ENCODE data around the gene OR10H5.
A peak's percentile ranks its signal among the peaks of the same experiment; 100 is the strongest.
"Not testable (repeated sequence)": the region's sequence is repeated elsewhere in the genome, so short reads cannot be mapped to it uniquely, and the experiment has no call there.

OR10H5 gene

DNA sequence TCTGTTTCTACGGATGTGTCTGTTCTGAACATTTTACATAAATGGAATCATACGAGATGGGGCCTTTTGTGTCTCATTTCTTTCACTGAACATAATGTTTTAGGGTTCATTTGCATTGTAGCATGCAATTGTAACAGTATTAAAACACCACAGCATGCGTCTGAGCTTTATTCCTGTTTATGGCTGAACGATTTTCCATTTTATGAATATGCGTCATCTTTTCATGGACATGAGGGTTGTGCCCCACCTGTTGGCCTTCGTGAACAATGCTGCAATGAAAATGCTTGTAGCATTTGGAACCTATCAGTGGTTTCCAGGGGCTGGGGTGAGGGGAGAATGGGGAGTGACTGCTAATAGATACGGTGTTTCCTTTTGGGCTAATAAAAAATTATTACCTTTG, 22.9 kb downstream of the OR10H5 start:
- DNase-seq: no peak
- intact Hi-C loops (cut with DNase I): no loop called here

DNA sequence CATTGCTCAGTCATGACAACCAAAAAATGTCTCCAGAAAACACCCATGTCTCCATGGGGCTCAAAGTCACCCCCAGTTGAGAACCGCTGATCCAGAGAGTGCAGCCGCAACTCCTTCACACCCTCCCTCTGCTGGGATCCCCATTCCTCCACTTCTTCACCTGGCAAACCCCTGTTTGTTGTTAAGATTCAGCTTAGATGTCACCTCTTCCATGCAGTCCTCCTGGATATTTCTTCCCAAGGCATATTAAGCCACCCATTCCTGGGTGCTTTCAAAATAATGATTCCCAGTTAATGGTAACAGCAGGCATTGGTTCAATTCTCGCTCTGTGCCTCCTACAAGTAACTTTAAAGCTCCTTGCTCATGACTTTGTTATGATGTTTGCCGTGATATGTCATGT, 24.0 kb downstream of the OR10H5 start:
- intact Hi-C loops (cut with DNase I): no loop called here

DNA sequence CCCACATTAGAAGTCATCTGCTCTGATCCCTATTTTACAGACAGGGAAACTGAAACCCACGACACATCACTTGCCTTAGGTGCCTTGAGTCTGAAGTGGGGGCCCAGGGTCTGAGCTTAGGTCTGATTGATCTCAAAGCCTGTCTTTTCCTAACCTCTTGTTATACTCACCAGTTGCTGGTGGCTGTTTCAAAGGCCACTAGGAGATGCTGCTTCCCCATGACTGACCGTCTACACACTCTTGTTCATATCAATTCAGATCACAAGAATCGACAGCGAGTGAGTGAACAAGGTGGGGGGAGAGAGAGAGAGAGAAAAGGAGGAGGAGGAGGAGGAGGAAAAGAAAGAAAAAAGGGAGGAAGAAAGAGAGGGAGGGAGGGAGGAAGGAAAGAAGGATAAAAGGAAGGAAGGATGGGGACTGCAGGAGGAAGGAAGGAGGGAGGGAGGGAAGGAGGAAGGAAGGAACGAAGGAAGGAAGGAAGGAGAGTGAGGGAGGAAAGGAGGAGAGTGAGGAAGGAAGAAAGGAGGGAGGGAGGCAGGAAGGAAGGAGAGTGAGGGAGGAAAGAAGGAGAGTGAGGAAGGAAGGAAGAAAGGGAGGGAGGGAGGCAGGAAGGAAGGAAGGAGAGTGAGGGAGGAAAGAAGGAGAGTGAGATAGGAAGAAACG, 24.7 kb downstream of the OR10H5 start:
- DNase-seq: no peak
- intact Hi-C loops (cut with DNase I): no loop called here

More for the DNA sequence above, 24.0 kb downstream of the OR10H5 start:
- DNase-seq: no peak

DNA sequence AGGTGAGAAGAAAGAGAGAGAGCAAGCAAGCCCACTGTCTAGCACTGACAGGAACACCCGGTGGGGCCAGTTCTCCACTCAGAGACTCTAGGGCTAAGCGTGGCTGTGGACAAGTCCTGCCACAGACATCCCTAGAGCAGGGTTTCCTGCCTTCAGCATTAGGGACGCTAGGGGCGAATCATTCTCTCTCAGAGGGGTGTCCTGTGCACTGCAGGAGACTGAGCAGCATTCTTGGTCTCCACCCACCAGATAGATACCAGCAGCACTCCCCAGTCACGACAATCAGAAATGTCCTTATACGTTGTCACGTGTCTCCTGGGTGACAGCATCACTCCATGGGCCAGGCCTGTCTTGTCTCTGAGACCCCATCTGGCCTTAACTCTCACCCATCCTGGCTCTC, 26.5 kb downstream of the OR10H5 start:
- intact Hi-C loops (cut with DNase I): no loop called here
- no peak for DNase-seq

DNA sequence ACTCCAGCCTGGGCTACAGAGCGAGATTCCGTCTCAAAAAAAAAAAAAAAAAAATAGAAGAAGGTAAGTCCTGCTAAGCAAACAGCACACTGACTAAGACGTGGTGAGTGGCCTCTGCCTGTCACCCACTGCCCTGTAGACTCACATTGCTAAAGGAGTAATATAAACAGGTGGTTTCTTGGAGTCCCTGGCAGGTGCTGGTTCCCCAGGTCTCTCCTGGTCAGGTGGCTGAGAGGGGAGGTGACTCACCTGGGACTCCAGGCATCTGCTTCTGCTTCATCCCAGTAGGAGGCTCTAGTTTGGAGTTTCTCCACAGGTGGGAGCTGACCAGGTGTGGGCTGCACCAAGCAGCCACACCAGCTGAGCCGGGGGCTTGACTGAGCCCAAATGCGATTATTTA, 27.8 kb downstream of the OR10H5 start, which contains the start of gene OR10H1:
TSS of gene OR10H1 (minus strand) at position 359 of the 400 bp plus-strand sequence. CDS start 7,627 bp downstream, outside the sequence.
- intact Hi-C loops (cut with DNase I): no loop called here
- DNase-seq: no peak

DNA sequence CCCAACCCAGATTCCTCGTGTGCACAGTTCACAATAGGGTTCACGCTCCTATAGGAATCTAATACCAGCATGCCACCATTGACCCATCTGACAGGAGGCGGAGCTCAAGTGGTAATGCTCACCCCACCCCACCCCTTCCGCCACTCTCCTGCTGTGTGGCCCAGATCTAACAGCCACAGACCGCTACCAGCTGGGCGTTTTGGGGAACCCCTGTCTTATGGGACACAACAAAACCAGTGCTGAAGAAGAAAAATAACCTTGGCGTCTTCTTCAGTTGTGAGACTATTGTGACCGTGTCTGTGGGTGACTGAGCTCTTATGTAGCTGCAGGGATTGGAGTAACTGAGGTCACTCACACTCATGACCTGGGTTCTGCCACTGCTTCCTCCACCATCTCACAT, 33.2 kb downstream of the OR10H5 start:
- intact Hi-C loops (cut with DNase I): no loop called here
- DNase-seq: no peak

DNA sequence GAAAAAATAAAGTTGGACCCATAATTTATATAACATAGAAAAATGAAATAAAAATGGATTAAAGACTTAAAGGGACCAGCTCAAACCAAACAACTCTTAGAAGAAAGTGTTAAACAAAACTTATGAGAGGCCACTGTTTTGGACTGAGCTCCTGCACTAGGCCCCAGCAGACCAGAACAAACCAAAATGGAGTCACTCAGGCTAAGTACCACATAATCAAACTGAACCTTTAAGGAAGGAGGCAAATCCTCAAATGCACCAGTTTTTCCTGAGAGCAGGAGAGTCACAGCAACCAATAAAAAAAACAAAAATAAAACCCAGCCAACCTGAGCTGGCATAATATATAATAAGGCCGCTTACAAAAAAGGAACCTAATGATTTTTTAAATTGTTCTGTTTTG, 38.3 kb downstream of the OR10H5 start:
- intact Hi-C loops (cut with DNase I): no loop called here
- DNase-seq: no peak

DNA sequence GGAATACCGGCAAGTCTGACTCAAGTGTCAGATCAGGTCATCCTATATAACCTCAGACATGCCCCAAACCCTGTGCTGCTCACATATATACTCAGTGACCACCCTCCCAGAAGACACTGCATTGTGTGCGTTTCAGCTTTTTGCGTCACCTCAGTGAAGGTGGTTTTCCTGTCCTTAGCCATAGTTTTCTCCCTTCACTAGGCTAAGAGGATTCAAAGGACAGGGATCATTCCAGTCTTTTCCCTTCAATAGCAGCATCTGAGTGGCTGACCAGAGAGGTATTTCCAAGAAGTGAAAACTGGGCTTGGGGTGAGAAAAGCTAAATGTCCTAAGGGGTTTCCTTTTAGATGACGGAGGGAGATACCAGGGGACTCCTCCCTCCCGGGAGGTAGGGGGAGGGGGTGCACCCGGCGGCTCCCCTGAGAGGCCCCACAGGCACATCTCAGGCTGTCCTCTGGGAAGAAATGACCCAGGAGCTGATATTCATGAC, 40.7 kb downstream of the OR10H5 start:
- intact Hi-C loops (cut with DNase I): no loop called here
- no peak for DNase-seq

DNA sequence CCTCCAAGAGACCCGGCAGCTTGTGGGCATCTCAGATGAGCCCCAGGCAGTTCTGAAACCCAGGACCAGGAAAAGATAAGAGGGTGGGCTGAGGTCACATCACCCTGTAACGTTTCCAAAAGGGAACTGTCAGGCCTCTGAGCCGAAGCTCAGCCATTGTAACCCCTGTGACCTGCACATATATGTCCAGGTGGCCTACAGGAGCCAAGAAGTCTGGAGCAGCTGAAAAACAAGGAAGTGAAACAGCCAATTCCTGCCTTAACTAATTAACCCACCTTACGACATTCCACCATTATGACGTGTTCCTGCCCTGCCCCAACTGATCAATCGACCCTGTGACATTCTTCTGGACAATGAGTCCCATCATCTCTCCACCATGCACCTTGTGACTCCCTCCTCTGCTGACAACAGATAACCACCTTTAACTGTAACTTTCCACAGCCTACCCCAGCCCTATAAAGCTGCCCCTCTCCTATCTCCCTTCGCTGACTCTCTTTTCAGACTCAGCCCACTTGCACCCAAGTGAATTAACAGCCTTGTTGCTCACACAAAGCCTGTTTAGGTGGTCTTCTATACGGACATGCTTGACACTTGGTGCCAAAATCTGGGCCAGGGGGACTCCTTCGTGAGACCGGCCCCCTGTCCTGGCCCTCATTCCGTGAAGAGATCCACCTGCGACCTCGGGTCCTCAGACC, 41.3 kb downstream of the OR10H5 start:
- DNase-seq; intact Hi-C loops (cut with DNase I): not testable (repeated sequence)

DNA sequence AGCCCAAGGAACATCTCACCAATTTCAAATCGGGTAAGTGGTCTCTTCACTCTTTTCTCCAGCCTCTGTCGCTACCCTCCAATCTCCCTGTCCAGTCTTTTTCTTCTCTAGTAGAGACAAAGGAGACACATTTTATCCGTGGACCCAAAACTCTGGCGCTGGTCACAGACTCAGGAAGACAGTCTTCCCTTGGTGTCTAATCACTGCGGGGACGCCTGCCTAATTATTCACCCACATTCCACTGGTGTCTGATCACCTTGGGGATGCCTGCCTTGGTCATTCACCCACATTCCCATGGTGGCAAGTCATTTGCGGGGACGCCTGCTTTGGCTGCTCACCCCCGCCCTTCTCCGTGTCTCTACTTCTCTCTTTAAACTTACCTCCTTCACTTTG, 41.8 kb downstream of the OR10H5 start:
- DNase-seq: peak in 1 of 10 donors; percentile 49
- intact Hi-C loops (cut with DNase I): no loop called here

DNA sequence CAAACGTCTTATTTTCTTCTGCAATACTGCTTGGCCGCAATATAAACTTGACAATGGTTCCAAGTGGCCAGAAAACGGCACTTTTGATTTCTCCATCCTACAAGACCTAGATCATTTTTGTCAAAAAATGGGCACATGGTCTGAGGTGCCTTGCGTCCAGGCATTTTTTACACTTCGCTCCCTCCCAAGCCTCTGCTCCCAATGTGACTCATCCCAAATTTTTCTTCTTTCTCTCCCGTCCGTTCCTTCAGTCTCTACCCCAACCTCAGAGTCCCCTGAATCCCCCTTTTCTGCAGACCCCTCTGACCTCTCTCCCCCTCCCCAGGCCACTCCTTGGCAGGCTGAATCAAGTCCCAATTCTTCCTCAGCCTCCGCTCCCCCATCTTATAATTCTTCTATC, 42.3 kb downstream of the OR10H5 start:
- intact Hi-C loops (cut with DNase I): no loop called here
- no peak for DNase-seq

DNA sequence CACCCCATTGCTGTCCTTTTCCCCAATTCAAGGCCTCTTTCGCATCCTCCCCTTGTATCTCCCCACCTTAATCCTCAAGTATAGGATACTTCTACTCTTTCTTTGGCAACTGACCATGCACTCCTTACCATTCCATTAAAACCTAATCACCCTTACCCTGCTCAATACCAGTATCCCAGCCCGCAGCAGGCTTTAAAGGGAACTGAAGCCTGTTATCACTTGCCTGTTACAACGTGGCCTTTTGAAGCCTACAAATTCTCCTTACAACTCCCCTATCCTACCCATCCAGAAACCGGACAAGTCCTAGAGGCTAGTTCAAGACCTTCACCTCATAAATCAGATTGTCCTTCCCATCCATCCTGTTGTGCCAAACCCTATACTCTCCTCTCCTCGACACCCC, 44.2 kb downstream of the OR10H5 start:
- intact Hi-C loops (cut with DNase I): no loop called here
- no peak for DNase-seq

DNA sequence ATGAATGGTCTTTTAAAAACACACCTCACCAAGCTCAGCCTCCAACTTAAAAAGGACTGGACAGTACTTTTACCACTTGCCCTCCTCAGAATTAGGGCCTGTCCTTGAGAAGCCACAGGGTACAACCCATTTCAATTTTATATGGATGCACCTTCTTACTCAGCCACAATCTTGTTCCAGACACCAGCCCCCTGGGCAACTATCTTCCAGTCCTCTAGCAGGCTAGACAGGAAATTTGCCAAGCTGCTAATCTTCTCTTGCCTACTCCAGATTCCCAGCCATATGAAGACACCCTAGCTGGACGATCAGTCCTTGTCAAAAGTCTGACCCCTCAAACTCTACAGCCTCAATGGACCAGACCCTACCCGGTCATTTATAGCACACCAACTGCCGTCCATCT, 46.8 kb downstream of the OR10H5 start:
- DNase-seq; intact Hi-C loops (cut with DNase I): not testable (repeated sequence)

DNA sequence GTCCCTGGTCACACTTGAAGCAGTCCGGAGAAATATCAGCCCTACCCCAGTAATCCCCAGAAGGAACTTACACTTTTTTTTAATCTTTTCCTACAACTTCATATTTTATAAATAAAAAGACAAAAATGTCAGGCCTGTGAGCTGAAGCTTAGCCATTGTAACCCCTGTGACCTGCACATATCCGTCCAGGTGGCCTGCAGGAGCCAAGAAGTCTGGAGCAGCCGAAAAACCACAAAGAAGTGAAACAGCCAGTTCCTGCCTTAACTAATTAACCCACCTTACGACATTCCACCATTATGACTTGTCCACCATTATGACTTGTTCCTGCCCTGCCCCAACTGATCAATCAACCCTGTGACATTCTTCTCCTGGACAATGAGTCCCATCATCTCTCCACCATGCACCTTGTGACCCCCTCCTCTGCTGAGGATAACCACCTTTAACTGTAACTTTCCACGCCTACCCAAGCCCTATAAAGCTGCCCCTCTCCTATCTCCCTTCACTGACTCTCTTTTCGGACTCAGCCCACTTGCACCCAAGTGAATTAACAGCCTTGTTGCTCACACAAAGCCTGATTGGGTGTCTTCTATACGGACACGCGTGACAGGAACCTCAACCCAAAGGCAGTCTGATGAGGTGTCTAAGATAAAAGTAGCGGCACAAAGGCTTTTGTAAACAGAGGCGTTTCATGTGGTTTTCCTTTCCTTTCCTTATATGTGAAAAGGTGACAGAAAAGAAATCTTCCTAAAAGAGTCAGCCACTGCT, 48.3 kb downstream of the OR10H5 start:
- DNase-seq; intact Hi-C loops (cut with DNase I): not testable (repeated sequence)

DNA sequence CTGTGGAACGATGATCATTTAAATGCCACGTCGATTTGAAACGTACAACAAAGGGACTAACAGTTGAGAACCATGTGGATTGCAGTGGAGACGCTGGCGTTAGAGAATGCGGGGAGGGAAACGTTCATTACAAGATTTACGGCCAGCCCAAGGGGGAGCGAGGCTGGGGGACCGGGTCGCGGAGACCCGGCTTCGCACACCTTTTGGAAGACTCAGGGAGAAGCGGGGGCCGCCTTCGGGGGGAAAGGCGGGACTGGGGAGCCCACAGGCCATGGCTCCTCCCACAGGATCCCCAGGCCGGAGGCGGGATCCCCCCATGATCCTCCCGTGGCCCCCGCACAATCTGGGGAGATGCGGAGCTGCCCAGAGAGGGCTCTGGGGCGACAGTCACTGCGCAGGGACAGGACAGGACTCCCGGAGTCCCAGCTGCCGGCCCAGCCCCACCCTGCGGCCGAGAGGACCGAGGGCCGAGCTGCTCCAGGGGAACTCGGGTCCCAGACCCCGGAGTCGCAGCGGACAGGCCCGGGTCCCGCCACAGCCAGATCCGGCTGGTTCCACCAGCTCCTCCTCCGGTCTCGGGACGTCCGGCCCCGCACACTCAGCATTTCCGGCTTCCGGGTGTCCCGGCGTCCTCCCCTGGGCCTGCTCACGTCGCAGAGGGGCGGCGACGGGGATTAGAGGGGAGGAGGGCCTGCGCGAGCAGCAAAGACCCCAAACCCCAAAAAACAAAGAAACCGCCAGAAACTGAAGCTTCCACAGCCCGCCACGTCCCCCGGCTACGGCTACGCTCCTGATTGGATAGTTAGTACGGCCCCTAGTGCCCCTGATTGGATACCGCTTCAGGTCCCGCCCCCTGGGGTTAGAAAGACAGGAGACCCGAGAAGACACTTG, 49.1 kb downstream of the OR10H5 start:
- peak; percentile 88 to 99 (median 95) for DNase-seq
- intact Hi-C loops (cut with DNase I): no loop called here

DNA sequence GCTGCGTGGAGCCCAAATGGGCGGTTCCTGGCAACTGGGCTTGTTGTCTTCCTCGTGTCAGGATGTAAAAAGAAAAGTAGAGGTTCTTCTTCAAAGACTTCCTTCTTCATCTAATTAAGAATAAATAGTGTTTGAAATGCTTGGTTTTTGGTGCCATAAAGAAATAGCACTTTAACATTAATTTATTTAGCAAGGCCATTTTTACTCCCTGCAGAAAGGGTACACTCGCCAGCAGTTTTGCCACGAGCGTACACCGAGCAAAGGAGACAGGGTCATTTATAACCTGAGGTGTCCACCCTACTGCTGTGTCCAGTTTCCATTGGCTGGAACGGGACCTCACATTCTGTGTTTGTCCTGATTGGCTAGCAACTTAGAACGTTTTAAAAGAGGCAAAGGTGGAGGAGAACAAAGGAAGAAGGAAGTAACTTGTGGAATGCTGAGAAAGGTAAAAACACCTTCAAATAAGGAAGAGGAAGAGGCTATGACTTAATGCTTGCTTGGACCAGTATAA, 49.8 kb downstream of the OR10H5 start:
- DNase-seq: peak in 3 of 10 donors; percentile 3 to 19 (median 16)
- intact Hi-C loops (cut with DNase I): no loop called here

DNA sequence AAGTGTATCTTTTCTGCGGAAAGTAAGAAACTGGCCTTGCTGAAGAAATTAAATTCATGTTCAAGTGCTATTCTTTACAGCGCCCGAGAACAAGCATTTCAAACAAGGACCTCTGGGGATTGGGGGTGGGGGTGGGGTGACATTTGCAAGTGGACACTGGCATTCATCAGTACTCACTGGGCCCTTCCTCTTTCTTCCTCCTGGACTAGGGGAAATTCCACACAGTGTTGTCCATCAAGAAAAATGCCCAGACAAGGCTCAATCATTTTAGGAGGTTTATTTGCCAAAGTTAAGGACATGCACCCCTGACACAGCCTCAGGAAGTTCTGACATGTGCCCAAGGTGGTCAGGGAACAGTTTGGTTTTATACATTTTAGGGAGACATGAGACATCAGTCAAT, 50.9 kb downstream of the OR10H5 start:
- intact Hi-C loops (cut with DNase I): no loop called here
- DNase-seq: no peak

DNA sequence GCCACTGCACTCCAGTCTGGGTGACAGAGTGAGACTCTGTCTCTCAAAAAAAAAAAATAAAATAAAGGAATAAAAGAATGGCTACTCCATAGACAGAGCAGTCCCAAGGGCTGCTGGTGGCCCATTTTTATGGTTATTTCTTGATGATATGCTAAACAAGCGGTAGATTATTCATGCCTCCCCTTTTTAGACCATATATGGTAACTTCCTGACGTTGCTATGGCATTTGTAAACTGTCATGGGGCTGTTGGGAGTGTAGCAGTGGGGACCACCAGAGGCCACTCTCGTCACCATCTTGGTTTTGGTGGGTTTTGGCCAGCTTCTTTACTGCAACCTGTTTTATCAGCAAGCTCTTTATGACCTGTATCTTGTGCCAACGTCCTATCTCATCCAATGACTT, 52.4 kb downstream of the OR10H5 start:
- DNase-seq; intact Hi-C loops (cut with DNase I): not testable (repeated sequence)

DNA sequence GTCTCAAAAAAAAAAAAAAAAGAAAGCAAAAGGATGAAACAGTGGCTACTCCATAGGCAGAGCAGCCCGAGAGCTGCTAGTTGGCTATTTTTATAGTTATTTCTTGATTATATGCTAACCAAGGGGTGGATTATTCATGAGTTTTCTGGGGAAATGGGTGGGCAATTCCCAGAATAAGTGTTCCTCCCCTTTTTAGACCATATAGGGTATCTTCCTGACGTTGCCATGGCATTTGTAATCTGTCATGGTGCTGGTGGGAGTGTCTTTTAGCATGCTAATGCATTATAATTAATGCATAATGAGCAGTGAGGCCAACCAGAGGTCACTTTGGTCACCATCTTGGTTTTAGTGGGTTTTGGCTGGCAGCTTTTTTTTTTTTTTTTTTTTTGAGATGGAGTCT, 53.4 kb downstream of the OR10H5 start:
- no peak for DNase-seq
- intact Hi-C loops (cut with DNase I): no loop called here
